ENCODE results near the gene PHF19. TPM values are rescaled to one million over a fixed set of nuclear protein-coding genes. Genes with fewer than 3 reads are reported as not detected.

The PHF19 gene
- polyA plus RNA-seq, 1 donor = 43.4 TPM

- DNase-seq = no peak
Observed at GRCh38 chr9:120807607-120808379, 69.2 kb downstream of the PHF19 start.

Other genes with a start within 250 kb of the PHF19 start
- gene MEGF9, start 162.7 kb downstream of the PHF19 start, polyA plus RNA-seq (ENCODE audit: insufficient read length) = 19.4 TPM
- gene FBXW2, start 83.8 kb downstream of the PHF19 start, polyA plus RNA-seq (ENCODE audit: insufficient read length) = 54.2 TPM
- gene PSMD5, start 34.3 kb downstream of the PHF19 start, polyA plus RNA-seq (ENCODE audit: insufficient read length) = 38.7 TPM
- gene TRAF1, start 49.6 kb upstream of the PHF19 start, polyA plus RNA-seq (ENCODE audit: insufficient read length) = 7.1 TPM
- gene C5, start 173.1 kb upstream of the PHF19 start, polyA plus RNA-seq (ENCODE audit: insufficient read length) = 19.5 TPM
- gene CNTRL, start 197.8 kb upstream of the PHF19 start, polyA plus RNA-seq (ENCODE audit: insufficient read length) = 43.6 TPM